Right atrium auricular region (tissue), 2 donors: ENCODE measurements around the gene TOP3B. TPM values are rescaled to one million over a fixed set of nuclear protein-coding genes. Genes with fewer than 3 reads are reported as not detected.
A peak's percentile ranks its signal among the peaks of the same experiment; 100 is the strongest.

ENCODE experiments used
- DNase-seq: peaks from one replicate; pipeline ENCODE4 v3.0.0-alpha.2; 2019; ENCODE audit warnings: low spot score
- H3K27ac ChIP-seq, 2 donors: fragments of 200-600 bp; sonication (generic); 1 replicate in 1 of 2; 2 replicates in 1 of 2; pipeline ENCODE4 v1.5.1; 2016 to 2019
- H3K27me3 ChIP-seq, 2 donors: fragments of 200-600 bp; sonication (generic); one replicate each; pipeline versions ENCODE4 v1.5.1 to v1.6.0; 2017 to 2019
- H3K36me3 ChIP-seq: fragments of 200-600 bp; sonication (generic); one replicate; pipeline ENCODE4 v1.5.1; 2016
- H3K4me1 ChIP-seq, 2 donors: fragments of 200-600 bp; sonication (generic); one replicate each; pipeline versions ENCODE4 v1.5.1 to v1.6.0; 2017 to 2019
- H3K4me3 ChIP-seq, 2 donors: fragments of 200-600 bp; sonication (generic); 1 replicate in 1 of 2; 2 replicates in 1 of 2; pipeline ENCODE4 v1.5.1; 2017 to 2019; ENCODE audit warnings: mild to moderate bottlenecking in 1 of 2, moderate library complexity in 1 of 2
- H3K9me3 ChIP-seq, 2 donors: fragments of 200-600 bp; sonication (generic); one replicate each; pipeline ENCODE4 v1.5.1; 2019
- total RNA-seq, 2 donors: library from RNA; depleted of rRNA; stranded (reverse); fragments of >200 nt; gene quantifications; one replicate each; pipeline ENCODE4 v1.1.0, GENCODE V29; 2016
- TF ChIP-seq, protein P1 (sequence below), 2 donors: fragments of 200-600 bp; sonication (generic); IDR thresholded peaks; one replicate each; pipeline ENCODE4 v1.5.1; 2019; ENCODE audit warnings: antibody characterized with exemption in 2 of 2

Gene TOP3B
- total RNA-seq, 2 donors from 2014 or later = 11.5 to 12.3 TPM

GRCh38 chr22:21945453-21946261 lies 36.9 kb downstream of the TOP3B start:
- H3K36me3 ChIP-seq = peaks cover 19% of the 10 kb centered on the region
- no peaks in the 10 kb centered on the region for H3K27me3 ChIP-seq
- no peaks in the 10 kb centered on the region for H3K9me3 ChIP-seq
- no peak overlapping the region for H3K4me3 ChIP-seq
- H3K27ac ChIP-seq = peak overlapping the region in 1 of 2 donors; percentile 65
- peaks cover 0 to 90% of the 10 kb centered on the region in 2 donors for H3K4me1 ChIP-seq
- DNase-seq = no peak
- TF ChIP-seq, protein P1, sequence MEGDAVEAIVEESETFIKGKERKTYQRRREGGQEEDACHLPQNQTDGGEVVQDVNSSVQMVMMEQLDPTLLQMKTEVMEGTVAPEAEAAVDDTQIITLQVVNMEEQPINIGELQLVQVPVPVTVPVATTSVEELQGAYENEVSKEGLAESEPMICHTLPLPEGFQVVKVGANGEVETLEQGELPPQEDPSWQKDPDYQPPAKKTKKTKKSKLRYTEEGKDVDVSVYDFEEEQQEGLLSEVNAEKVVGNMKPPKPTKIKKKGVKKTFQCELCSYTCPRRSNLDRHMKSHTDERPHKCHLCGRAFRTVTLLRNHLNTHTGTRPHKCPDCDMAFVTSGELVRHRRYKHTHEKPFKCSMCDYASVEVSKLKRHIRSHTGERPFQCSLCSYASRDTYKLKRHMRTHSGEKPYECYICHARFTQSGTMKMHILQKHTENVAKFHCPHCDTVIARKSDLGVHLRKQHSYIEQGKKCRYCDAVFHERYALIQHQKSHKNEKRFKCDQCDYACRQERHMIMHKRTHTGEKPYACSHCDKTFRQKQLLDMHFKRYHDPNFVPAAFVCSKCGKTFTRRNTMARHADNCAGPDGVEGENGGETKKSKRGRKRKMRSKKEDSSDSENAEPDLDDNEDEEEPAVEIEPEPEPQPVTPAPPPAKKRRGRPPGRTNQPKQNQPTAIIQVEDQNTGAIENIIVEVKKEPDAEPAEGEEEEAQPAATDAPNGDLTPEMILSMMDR (IDR thresholded peaks at IDR 0.05) = no peak

- Histone ChIP-seq H3K4me1 (peaks cover 0 to 91% of the 10 kb centered on the region in 2 donors), H3K27ac (peak overlapping the region in 1 of 2 donors; percentile 94), H3K36me3 (peaks cover 19% of the 10 kb centered on the region), H3K27me3 (no peaks in the 10 kb centered on the region), H3K9me3 (no peaks in the 10 kb centered on the region), H3K4me3 (no peak overlapping the region)
- DNase-seq = no peak
- TF ChIP-seq, protein P1 (IDR thresholded peaks at IDR 0.05) = no peak
These were observed 37.7 kb downstream of the TOP3B start for GRCh38 chr22:21944871-21945270.

DNA sequence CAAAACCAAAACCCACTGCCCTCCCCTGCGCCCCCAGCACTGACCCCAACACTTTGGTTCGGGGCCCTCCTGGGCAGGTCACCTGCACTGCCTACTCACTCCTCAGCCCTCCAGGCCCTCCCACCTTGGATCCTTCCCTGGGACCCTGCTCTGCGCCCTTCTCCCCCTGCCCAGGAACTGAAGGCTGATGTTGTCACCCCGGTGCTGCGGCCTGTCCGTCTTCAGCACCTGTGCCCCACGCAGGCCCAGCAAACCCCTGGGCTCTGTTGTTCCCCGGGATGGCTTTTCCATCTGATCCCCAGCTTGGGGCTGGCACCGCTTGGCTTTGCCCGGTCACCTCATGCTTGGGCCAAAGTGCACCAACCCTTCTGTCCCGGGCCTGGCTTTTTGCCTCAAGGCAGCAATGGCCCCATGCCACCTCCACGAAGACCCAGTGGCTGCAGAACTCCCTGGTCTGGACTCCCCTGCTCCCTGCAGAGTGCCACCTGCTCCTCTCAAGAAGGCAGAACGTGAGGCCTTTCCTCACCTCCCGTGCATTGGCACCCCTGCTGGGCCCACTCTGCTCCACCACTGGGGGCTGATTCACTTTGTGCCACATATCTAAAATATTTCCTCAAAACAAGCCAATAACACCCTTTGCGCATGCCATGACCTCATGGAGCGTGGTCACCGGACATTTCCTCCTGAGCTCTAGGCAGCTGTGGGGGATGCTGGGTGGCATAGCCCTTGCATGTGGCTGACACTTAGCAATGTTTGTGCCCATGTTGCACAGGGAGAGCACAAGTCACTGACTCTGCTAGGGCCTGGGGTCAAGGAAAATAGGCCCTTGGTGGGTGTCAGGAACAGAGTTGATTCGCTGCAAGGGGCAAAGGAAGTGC lies 38.8 kb downstream of the TOP3B start:
- Histone ChIP-seq H3K4me3 (no peak overlapping the region), H3K36me3 (peaks cover 26% of the 10 kb centered on the region), H3K27me3 (no peaks in the 10 kb centered on the region), H3K9me3 (no peaks in the 10 kb centered on the region), H3K4me1 (peaks cover 0 to 91% of the 10 kb centered on the region in 2 donors), H3K27ac (peak overlapping the region; percentile 94)
- TF ChIP-seq, protein P1 (IDR thresholded peaks at IDR 0.05) = no peak
- DNase-seq = no peak

DNA sequence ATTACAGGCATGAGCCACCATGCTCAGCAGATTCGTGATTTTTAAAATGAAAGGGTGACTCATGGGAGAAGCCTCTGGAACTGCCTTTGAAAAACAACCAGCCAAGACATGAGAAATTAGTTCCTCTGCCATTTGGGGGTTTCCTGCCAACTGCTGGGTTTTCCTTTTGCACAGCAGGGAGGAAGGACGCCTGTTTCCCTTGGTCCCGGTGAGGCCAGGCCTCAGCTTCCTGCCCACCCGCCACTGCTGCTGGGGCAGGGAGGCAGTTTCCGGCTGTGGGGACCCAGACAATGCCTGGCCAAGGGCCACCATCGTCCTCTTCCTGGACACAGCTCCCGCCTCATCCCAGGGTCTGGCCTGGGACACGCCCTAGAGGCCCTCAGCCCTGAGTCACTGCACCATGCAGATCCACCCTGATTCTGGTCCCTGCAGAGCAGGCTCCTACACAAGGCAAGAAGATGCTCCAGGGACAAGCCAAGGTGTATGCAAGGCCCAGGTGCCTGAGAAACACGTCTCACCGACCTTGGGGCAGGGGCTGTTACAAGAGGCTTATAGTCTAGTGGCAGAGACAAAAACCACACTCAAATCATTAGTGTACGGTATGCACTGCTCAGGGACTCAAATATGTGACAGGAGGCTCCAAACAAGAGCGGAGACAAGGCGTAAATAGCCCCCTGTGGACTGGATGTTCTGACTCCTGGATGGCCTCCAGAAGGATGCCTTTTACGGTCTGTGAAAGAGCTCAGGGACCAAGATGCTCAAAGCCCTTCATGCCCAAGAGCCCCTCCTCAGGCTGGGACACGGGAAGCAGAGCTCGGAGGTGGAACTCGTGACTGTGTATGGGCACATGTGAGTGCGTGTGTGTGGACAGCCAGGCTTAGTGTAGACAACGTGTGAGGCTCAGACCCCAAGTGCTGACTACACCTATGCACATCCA lies 39.9 kb downstream of the TOP3B start:
- H3K27ac ChIP-seq = peak overlapping the region; percentile 94
- peak; percentile 94 for DNase-seq
- TF ChIP-seq, protein P1 (IDR thresholded peaks at IDR 0.05) = no peak
- peaks cover 0 to 88% of the 10 kb centered on the region in 2 donors for H3K4me1 ChIP-seq
- H3K4me3 ChIP-seq = peak overlapping the region in 1 of 2 donors; percentile 11
- H3K9me3 ChIP-seq = no peaks in the 10 kb centered on the region
- peaks cover 26% of the 10 kb centered on the region for H3K36me3 ChIP-seq
- no peaks in the 10 kb centered on the region for H3K27me3 ChIP-seq

DNA sequence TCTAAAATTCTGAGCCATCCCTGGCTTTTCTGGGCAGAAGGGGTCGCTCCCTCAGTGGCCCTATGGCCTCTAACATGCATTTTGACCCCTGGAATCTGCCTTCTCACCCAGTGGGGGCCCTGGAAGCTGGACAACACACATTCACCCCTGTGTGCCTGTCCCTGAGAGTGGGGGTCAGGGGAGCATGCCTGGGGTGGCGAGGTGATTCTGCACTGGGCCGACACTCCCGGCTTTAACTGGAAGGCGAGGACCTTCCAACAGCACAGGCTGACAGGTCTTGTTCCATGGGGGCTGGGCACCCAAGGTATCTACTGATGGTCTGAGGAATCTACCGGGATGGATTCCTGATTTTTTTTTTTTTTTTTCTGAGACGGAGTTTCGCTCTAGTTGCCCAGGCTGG lies 40.7 kb downstream of the TOP3B start:
- H3K4me1 ChIP-seq = peaks cover 0 to 88% of the 10 kb centered on the region in 2 donors
- peaks cover 26% of the 10 kb centered on the region for H3K36me3 ChIP-seq
- TF ChIP-seq, protein P1 (IDR thresholded peaks at IDR 0.05) = no peak
- no peak overlapping the region for H3K4me3 ChIP-seq
- no peaks in the 10 kb centered on the region for H3K27me3 ChIP-seq
- peak overlapping the region; percentile 94 for H3K27ac ChIP-seq
- no peak for DNase-seq
- no peaks in the 10 kb centered on the region for H3K9me3 ChIP-seq
